Neuronal stem cell (in vitro differentiated cells): ENCODE measurements around the gene IRF3.

Source experiments
- DNase-seq: peaks from one replicate; pipeline ENCODE4 v3.0.0-alpha.2; 2013; ENCODE audit warnings: low spot score
- H2AFZ ChIP-seq: one replicate; pipeline ENCODE4 v1.6.1; 2013; ENCODE audit warnings: mild to moderate bottlenecking, low read length, inconsistent platforms
- H2AK5ac ChIP-seq: 2 replicates; pipeline ENCODE4 v1.6.1; 2013; ENCODE audit warnings: low read depth, mild to moderate bottlenecking, inconsistent platforms, low read length, moderate library complexity, mixed read lengths
- H2BK120ac ChIP-seq: 2 replicates; pipeline ENCODE4 v1.6.1; 2013; ENCODE audit warnings: low read depth, mild to moderate bottlenecking, inconsistent platforms, low read length, moderate library complexity, mixed read lengths
- H2BK12ac ChIP-seq: one replicate; pipeline ENCODE4 v1.6.1; 2013; ENCODE audit warnings: low read length, inconsistent platforms
- H2BK15ac ChIP-seq: 2 replicates; pipeline ENCODE4 v1.6.1; 2013; ENCODE audit warnings: mild to moderate bottlenecking, low read length, inconsistent platforms, mixed read lengths
- H2BK5ac ChIP-seq: one replicate; pipeline ENCODE4 v1.6.1; 2013; ENCODE audit warnings: inconsistent platforms, mild to moderate bottlenecking, low read length, moderate library complexity
- H3K14ac ChIP-seq: one replicate; pipeline ENCODE4 v1.6.1; 2013; ENCODE audit warnings: low read length, inconsistent platforms
- H3K18ac ChIP-seq: 2 replicates; pipeline ENCODE4 v1.6.1; 2013; ENCODE audit warnings: low read length, inconsistent platforms
- H3K23ac ChIP-seq: 2 replicates; pipeline ENCODE4 v1.6.1; 2013; ENCODE audit warnings: low read depth, mild to moderate bottlenecking, mixed read lengths, low read length, inconsistent platforms; ENCODE audit not compliant: poor library complexity
- H3K27ac ChIP-seq: replicated peaks from 3 replicates; pipeline ENCODE4 v1.5.1; 2013; ENCODE audit warnings: low read length, inconsistent platforms
- H3K27me3 ChIP-seq, 3 experiments: 2 replicates each; pipeline ENCODE4 v1.6.1; 2013; ENCODE audit warnings: low read length in 3 of 3, mild to moderate bottlenecking in 2 of 3, inconsistent platforms in 1 of 3, low read depth in 1 of 3, mixed read lengths in 1 of 3, moderate library complexity in 1 of 3; ENCODE audit not compliant: control insufficient read depth in 3 of 3, insufficient read depth in 3 of 3
- H3K36me3 ChIP-seq, 2 donors: replicated peaks in 1 of 2; 2 replicates each; pipeline ENCODE4 v1.6.1; 2013; ENCODE audit warnings: low read length in 2 of 2; ENCODE audit not compliant: control insufficient read depth in 2 of 2, insufficient read depth in 2 of 2
- H3K4ac ChIP-seq: 2 replicates; pipeline ENCODE4 v1.6.1; 2013; ENCODE audit warnings: inconsistent platforms, mild to moderate bottlenecking, low read length, moderate library complexity
- H3K4me1 ChIP-seq, 2 donors: 1 replicate in 1 of 2; 2 replicates in 1 of 2; pipeline ENCODE4 v1.6.1; 2013; ENCODE audit warnings: low read length in 2 of 2, low read depth in 1 of 2; ENCODE audit not compliant: control insufficient read depth in 2 of 2, insufficient read depth in 1 of 2
- H3K4me2 ChIP-seq: one replicate; pipeline ENCODE4 v1.6.1; 2013; ENCODE audit warnings: mild to moderate bottlenecking, low read length, inconsistent platforms; ENCODE audit not compliant: insufficient read depth, poor library complexity, severe bottlenecking
- H3K4me3 ChIP-seq, 2 donors: 2 replicates each; pipeline ENCODE4 v1.5.1; 2013; ENCODE audit warnings: low read length in 2 of 2, mild to moderate bottlenecking in 2 of 2, inconsistent platforms in 1 of 2, moderate library complexity in 1 of 2
- H3K79me1 ChIP-seq: one replicate; pipeline ENCODE4 v1.6.1; 2013; ENCODE audit warnings: low read depth, mild to moderate bottlenecking, inconsistent platforms, low read length, moderate library complexity
- H3K9ac ChIP-seq: one replicate; pipeline ENCODE4 v1.6.1; 2013; ENCODE audit warnings: mild to moderate bottlenecking, low read depth, low read length, inconsistent platforms; ENCODE audit not compliant: poor library complexity
- H3K9me3 ChIP-seq, 2 donors: replicated peaks in 1 of 2; 2 replicates each; pipeline versions ENCODE3 to v1.6.1; 2013; ENCODE audit warnings: low read length in 2 of 2, mild to moderate bottlenecking in 2 of 2, inconsistent platforms in 1 of 2, low read depth in 1 of 2, mixed read lengths in 1 of 2, moderate library complexity in 1 of 2; ENCODE audit not compliant: control insufficient read depth in 2 of 2, insufficient read depth in 1 of 2
- H4K8ac ChIP-seq: one replicate; pipeline ENCODE4 v1.6.1; 2013; ENCODE audit warnings: low read depth, mild to moderate bottlenecking, inconsistent platforms, low read length, moderate library complexity
- H4K91ac ChIP-seq: one replicate; pipeline ENCODE4 v1.6.1; 2013; ENCODE audit warnings: low read length, low read depth, mild to moderate bottlenecking, inconsistent platforms; ENCODE audit not compliant: poor library complexity
- WGBS, 2 donors: extraction: QIAGEN DNeasy Blood & Tissue Kit; methylation state at CpG; one replicate each; pipeline ENCODE4 v1.1.7; 2013; ENCODE audit warnings: missing lambda C conversion rate in 2 of 2, mixed read lengths in 1 of 2; ENCODE audit not compliant: insufficient read length in 2 of 2, insufficient replicate concordance in 1 of 2; ENCODE audit errors: extremely low coverage in 2 of 2; 5-methylcytosine and 5-hydroxymethylcytosine counted together

Gene IRF3

DNA sequence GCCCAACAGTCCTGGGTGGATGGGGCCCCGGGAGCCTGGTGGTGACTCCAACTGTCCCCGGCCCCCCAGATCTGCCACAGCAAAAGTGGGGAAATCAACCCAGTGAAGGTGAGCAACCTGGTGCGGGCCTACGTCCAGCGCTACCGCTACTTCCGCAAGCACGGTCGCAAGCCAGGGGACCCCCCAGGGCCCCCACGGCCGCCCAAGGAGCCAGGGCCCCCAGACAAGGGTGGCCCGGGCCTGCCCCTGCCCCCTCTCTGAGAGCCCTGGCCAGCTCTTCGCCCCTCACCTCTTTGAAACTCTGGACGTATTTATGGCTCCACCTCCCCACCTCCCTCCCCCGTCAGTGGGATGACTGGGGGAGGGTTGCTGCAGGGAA, 7.5 kb downstream of the IRF3 start:
- H3K18ac ChIP-seq: no peak overlapping the region
- H3K9ac ChIP-seq: no peak overlapping the region
- H3K4me1 ChIP-seq: no peaks in the 10 kb centered on the region
- no peak for DNase-seq
- no peak overlapping the region for H4K8ac ChIP-seq
- H3K9me3 ChIP-seq: peaks cover 4 to 5% of the 10 kb centered on the region in 2 donors
- H3K27ac ChIP-seq: no peak overlapping the region
- no peak overlapping the region for H3K4ac ChIP-seq
- peaks cover 74 to 99% of the 10 kb centered on the region in 2 donors for H3K36me3 ChIP-seq
- H3K23ac ChIP-seq: no peak overlapping the region
- no peak overlapping the region for H3K14ac ChIP-seq
- no CpG with 5 or more reads among the region's 15 CpGs for WGBS, 2 donors
- H2BK120ac ChIP-seq: no peak overlapping the region
- H2AFZ ChIP-seq: no peak overlapping the region
- H3K27me3 ChIP-seq: no peaks in the 10 kb centered on the region
- no peak overlapping the region for H3K4me2 ChIP-seq
- no peak overlapping the region for H2AK5ac ChIP-seq
- H3K79me1 ChIP-seq: peaks cover 15% of the 10 kb centered on the region
- H3K4me3 ChIP-seq: no peak overlapping the region
- H2BK15ac ChIP-seq: no peak overlapping the region
- no peak overlapping the region for H4K91ac ChIP-seq
- no peak overlapping the region for H2BK12ac ChIP-seq
- H2BK5ac ChIP-seq: no peak overlapping the region

DNA sequence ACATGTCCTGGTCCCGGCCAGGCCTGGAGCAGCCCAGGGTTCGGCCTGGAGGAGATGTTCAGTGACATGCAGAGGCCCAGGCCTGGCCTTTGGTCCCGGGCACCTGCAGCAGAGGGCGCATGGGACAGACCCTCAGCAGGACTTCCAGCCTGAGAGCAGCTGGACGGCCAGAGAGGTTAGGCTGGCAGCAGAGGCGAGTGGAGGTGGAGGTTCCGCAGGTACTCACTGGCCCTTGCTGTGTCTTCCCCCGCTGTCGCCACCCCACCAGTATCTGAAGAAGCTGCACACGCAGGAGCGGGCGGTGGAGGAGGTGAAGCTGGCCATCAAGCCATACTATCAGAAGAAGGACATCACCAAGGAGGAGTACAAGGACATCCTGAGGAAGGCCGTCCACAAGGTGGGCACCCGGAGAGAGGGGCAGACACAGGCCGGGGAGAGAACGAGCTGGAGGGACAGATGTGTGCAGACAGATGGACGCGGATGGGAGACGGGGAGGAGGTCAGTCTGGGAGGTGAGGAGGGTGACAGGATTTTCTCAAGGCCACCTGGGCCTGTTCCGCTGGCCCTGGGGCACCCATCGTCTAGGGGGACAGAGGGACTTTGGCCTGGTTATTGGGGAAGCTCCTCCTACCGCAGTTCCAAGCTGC, 8.0 kb downstream of the IRF3 start:
- no peak overlapping the region for H2AFZ ChIP-seq
- no CpG with 5 or more reads among the region's 22 CpGs for WGBS, 2 donors
- no peaks in the 10 kb centered on the region for H3K27me3 ChIP-seq
- peaks cover 20% of the 10 kb centered on the region for H3K79me1 ChIP-seq
- H3K14ac ChIP-seq: no peak overlapping the region
- no peak overlapping the region for H3K27ac ChIP-seq
- H2AK5ac ChIP-seq: no peak overlapping the region
- no peak overlapping the region for H2BK120ac ChIP-seq
- peaks cover 74 to 99% of the 10 kb centered on the region in 2 donors for H3K36me3 ChIP-seq
- no peak overlapping the region for H3K4me2 ChIP-seq
- H4K8ac ChIP-seq: no peak overlapping the region
- no peak overlapping the region for H2BK15ac ChIP-seq
- H3K23ac ChIP-seq: no peak overlapping the region
- no peak overlapping the region for H4K91ac ChIP-seq
- H3K4me1 ChIP-seq: no peaks in the 10 kb centered on the region
- H2BK12ac ChIP-seq: no peak overlapping the region
- H3K4ac ChIP-seq: no peak overlapping the region
- no peak overlapping the region for H3K18ac ChIP-seq
- no peak for DNase-seq
- peaks cover 4 to 5% of the 10 kb centered on the region in 2 donors for H3K9me3 ChIP-seq
- no peak overlapping the region for H3K4me3 ChIP-seq
- H2BK5ac ChIP-seq: peak overlapping the region; percentile 75
- no peak overlapping the region for H3K9ac ChIP-seq

DNA sequence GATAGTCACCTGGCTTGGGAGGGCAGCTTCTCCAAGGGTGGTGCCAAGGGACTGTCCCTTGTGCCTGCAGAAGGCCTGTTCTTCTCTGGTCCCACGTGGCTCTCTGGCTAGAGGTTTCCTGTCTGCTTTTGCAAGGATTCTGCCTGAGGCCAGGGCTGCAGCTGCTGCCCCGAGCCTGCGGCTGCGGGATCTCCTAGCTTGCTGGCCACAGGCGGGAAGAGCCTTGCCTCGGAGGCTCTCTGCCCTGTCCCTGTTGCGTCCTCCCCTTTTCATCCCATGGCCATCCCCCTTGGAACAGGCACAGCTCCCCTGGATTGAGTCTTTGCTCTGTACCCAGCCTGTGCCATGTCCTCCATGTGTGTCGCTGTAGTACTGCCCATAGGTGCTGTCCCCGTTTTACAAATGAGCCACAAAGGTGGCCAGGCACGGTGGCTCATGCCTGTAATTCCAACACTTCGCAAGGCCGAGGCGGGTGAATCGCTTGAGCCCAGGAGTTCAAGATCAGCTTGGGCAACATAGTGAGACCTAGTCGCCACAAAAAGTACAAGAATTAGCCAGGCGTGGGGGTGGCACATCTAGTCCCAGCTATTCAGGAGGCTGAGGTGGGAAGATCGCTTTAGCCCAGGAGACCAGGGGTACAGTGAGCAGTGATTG, 9.1 kb downstream of the IRF3 start:
- Histone ChIP-seq H3K14ac (no peak overlapping the region), H4K8ac (no peak overlapping the region), H2AFZ (no peak overlapping the region), H3K4me1 (no peaks in the 10 kb centered on the region), H2BK5ac (no peak overlapping the region), H3K18ac (no peak overlapping the region), H2BK15ac (no peak overlapping the region), H3K36me3 (peaks cover 67 to 95% of the 10 kb centered on the region in 2 donors), H3K4ac (no peak overlapping the region), H4K91ac (no peak overlapping the region), H3K79me1 (peaks cover 23% of the 10 kb centered on the region), H3K9me3 (peaks cover 4 to 5% of the 10 kb centered on the region in 2 donors), H3K23ac (peak overlapping the region; percentile 34), H3K4me2 (no peak overlapping the region), H3K27ac (no peak overlapping the region), H2AK5ac (no peak overlapping the region), H2BK120ac (no peak overlapping the region), H3K9ac (no peak overlapping the region), H3K4me3 (peak overlapping the region in 1 of 2 donors; percentile 51), H3K27me3 (no peaks in the 10 kb centered on the region), H2BK12ac (no peak overlapping the region)
- WGBS, 2 donors: no CpG with 5 or more reads among the region's 17 CpGs
- no peak for DNase-seq

DNA sequence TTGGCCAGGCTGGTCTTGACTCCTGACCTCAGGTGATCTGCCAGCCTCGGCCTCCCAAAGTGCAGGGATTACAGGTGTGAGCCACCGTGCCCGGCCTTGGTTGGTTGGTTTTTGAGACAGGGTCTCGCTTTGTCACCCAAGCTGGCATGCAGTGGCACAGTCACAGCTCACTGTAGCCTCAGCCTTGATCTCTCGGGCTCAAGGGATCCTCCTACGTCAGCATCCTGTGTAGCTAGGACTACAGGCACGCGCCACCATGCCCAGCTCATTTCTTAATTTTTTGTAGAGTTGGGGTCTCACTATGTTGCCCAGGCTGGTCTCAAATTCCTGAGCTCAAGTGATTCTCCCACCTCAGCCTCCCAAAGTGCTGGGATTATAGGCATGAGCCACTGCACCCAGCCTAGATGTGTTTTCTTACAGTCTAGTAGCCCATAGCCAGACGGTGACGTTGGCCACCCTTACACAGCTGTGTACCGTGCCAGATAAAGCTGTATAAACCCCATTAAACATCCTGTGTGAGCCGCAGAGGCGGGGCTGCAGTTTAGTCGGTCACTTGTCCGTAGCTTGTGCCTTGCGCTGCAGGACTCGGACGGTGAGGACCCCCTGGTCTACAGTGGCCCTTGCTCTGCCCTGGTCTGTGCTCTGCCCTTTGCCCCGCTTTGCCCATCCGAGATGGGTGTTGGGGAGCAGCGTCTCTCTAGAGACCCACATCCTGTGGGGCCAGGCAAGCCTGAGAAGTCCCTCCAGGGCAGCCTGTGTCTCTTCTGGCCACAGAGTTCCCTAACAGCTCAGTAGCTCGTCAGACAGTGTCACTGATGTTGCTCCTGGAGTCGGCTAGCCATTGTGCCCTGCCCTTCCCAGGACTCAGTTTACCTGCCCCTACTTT, 9.8 kb downstream of the IRF3 start:
- no CpG with 5 or more reads among the region's 23 CpGs for WGBS, 2 donors
- no peak overlapping the region for H2BK120ac ChIP-seq
- no peak for DNase-seq
- no peak overlapping the region for H2BK12ac ChIP-seq
- H3K4me3 ChIP-seq: no peak overlapping the region
- H3K27ac ChIP-seq: no peak overlapping the region
- H2AK5ac ChIP-seq: no peak overlapping the region
- no peak overlapping the region for H3K14ac ChIP-seq
- H2AFZ ChIP-seq: no peak overlapping the region
- H3K4ac ChIP-seq: no peak overlapping the region
- H3K18ac ChIP-seq: no peak overlapping the region
- no peak overlapping the region for H3K9ac ChIP-seq
- no peak overlapping the region for H4K91ac ChIP-seq
- H3K4me1 ChIP-seq: no peaks in the 10 kb centered on the region
- no peak overlapping the region for H3K4me2 ChIP-seq
- peak overlapping the region; percentile 34 for H3K23ac ChIP-seq
- H3K79me1 ChIP-seq: peaks cover 23% of the 10 kb centered on the region
- no peaks in the 10 kb centered on the region for H3K27me3 ChIP-seq
- peaks cover 4 to 5% of the 10 kb centered on the region in 2 donors for H3K9me3 ChIP-seq
- peaks cover 64 to 92% of the 10 kb centered on the region in 2 donors for H3K36me3 ChIP-seq
- H4K8ac ChIP-seq: no peak overlapping the region
- H2BK15ac ChIP-seq: no peak overlapping the region
- no peak overlapping the region for H2BK5ac ChIP-seq
